ENCODE results near the gene SYT1.

SYT1 gene

DNA sequence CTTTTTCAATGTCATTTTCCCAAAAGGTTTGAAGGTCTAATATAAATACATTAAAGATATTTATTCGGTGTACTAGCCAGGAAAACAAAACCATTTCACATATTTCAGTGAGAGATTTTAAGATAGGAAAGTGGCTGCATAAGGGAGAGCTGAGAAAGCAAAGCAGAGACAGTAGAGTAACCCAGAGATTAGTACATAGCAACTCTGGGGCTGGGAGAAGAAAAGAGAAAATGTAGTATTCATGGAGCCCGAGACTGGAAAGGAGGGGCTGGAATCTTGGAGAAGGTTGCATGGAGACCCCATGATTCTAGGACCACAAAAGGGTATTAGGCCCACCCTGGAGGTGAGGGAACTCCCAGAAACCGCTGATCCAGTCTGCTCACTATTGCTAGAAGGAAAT is 589.2 kb downstream of the SYT1 start:
- no peak overlapping the region for H3K27ac ChIP-seq
- DNase-seq: no peak
- H3K36me3 ChIP-seq: peaks cover 6% of the 10 kb centered on the region
- no peaks in the 10 kb centered on the region for H3K27me3 ChIP-seq (ENCODE audit: insufficient read depth, low read depth, severe bottlenecking)
- TF ChIP-seq, protein P1, sequence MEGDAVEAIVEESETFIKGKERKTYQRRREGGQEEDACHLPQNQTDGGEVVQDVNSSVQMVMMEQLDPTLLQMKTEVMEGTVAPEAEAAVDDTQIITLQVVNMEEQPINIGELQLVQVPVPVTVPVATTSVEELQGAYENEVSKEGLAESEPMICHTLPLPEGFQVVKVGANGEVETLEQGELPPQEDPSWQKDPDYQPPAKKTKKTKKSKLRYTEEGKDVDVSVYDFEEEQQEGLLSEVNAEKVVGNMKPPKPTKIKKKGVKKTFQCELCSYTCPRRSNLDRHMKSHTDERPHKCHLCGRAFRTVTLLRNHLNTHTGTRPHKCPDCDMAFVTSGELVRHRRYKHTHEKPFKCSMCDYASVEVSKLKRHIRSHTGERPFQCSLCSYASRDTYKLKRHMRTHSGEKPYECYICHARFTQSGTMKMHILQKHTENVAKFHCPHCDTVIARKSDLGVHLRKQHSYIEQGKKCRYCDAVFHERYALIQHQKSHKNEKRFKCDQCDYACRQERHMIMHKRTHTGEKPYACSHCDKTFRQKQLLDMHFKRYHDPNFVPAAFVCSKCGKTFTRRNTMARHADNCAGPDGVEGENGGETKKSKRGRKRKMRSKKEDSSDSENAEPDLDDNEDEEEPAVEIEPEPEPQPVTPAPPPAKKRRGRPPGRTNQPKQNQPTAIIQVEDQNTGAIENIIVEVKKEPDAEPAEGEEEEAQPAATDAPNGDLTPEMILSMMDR (IDR thresholded peaks at IDR 0.05; ENCODE audit: low read depth, low read length): no peak
- H3K9me3 ChIP-seq (ENCODE audit: severe bottlenecking): no peaks in the 10 kb centered on the region
- no peak overlapping the region for H3K4me3 ChIP-seq (ENCODE audit: low read depth, low read length)

DNA sequence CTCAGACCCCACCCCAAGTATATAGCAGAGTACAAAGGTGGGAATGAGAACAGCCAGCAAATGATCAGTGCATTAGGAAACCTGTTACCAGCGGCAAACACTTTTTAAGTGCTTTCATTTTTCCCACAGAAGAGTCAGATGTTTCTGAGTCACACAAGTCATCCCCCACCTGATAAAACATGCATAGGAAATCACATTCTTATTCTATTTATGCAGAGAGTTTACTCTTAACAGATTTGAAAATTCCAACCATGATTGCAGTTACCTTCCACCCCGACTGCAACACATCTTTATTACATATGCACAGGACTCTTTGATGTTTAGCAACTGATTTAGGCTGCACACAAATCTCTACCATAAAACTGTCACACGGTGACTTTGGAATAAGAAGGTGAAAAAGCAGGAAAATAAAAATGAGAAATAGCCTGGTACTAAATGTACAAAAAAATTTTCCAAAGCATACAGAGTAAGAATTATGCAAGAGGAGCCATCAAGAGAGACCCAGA is 589.8 kb downstream of the SYT1 start:
- peaks cover 2% of the 10 kb centered on the region; the same call in 1 of the 2 replicates for H3K36me3 ChIP-seq
- DNase-seq: no peak
- no peaks in the 10 kb centered on the region for H3K27me3 ChIP-seq (ENCODE audit: insufficient read depth, low read depth, severe bottlenecking)
- no peak overlapping the region for H3K4me3 ChIP-seq (ENCODE audit: low read depth, low read length)
- TF ChIP-seq, protein P1 (IDR thresholded peaks at IDR 0.05; ENCODE audit: low read depth, low read length): no peak
- H3K27ac ChIP-seq: no peak overlapping the region
- no peaks in the 10 kb centered on the region for H3K9me3 ChIP-seq (ENCODE audit: severe bottlenecking)

DNA sequence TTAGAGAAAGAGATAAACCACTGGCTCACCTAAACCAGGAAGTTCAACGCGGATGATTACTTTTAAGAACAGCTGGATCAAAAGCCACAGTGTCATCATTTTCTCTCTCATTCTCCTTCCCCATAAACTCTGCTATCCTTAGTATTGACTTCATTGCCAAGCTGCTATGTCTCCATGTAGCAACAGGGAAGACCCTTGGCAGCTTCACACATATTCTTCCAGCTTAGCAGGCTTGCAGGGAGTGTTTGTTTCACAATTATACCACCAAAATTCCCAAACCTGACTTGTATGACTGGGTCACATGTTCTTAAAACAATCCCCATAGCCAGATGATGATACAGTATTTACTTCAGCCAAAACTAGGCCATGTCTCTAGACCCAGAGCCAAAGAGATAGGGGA is 590.7 kb downstream of the SYT1 start:
- DNase-seq: no peak
- TF ChIP-seq, protein P1 (IDR thresholded peaks at IDR 0.05; ENCODE audit: low read depth, low read length): no peak
- Histone ChIP-seq H3K9me3 (ENCODE audit: severe bottlenecking) (no peaks in the 10 kb centered on the region), H3K36me3 (peaks cover 2% of the 10 kb centered on the region; the same call in 1 of the 2 replicates), H3K27me3 (ENCODE audit: insufficient read depth, low read depth, severe bottlenecking) (no peaks in the 10 kb centered on the region), H3K27ac (no peak overlapping the region), H3K4me3 (ENCODE audit: low read depth, low read length) (no peak overlapping the region)

DNA sequence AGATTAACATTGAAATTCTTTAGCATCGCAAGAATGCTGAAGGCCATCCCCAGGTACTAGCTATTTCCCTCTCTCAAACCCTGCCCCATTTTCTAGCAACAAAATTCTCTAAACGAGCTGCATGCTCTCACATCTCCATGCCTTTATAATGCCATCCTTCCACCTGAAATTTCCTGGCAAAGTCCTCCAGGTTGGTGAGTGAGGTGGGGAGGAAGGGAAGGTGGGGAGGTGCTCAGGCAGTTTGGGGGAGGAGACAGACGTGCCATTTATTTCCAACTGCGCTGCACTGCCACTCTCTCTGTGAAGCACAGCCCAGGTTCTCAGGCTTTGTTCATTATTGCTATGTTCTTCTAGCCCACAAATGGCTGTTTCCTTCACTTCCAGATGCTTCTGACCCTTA is 617.7 kb downstream of the SYT1 start:
- Histone ChIP-seq H3K36me3 (no peaks in the 10 kb centered on the region), H3K27ac (no peak overlapping the region), H3K4me3 (ENCODE audit: low read depth, low read length) (no peak overlapping the region), H3K9me3 (ENCODE audit: severe bottlenecking) (no peaks in the 10 kb centered on the region), H3K27me3 (ENCODE audit: insufficient read depth, low read depth, severe bottlenecking) (no peaks in the 10 kb centered on the region)
- TF ChIP-seq, protein P1 (IDR thresholded peaks at IDR 0.05; ENCODE audit: low read depth, low read length): no peak
- no peak for DNase-seq

DNA sequence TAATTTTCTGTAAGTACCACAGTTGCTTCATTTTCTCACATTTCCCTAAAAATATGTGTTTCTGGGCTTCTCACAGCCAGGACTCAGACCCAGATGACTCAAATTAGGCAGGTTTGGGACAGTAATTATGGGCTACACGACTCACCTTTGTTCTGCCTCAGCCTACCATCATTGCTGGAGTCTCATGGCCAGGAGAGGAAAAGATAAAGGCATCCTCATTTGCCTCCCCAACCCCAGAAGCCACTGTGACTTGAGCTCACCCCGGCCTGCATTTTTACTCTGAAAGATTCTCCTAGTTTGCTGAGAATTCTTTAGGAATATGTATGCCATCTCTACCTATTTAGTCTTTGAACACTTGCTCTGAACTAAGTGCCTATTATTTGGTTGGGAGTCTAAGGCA is 618.3 kb downstream of the SYT1 start:
- H3K27ac ChIP-seq: no peak overlapping the region
- no peak for DNase-seq
- TF ChIP-seq, protein P1 (IDR thresholded peaks at IDR 0.05; ENCODE audit: low read depth, low read length): no peak
- no peaks in the 10 kb centered on the region for H3K9me3 ChIP-seq (ENCODE audit: severe bottlenecking)
- H3K36me3 ChIP-seq: no peaks in the 10 kb centered on the region
- H3K27me3 ChIP-seq (ENCODE audit: insufficient read depth, low read depth, severe bottlenecking): no peaks in the 10 kb centered on the region
- H3K4me3 ChIP-seq (ENCODE audit: low read depth, low read length): no peak overlapping the region

DNA sequence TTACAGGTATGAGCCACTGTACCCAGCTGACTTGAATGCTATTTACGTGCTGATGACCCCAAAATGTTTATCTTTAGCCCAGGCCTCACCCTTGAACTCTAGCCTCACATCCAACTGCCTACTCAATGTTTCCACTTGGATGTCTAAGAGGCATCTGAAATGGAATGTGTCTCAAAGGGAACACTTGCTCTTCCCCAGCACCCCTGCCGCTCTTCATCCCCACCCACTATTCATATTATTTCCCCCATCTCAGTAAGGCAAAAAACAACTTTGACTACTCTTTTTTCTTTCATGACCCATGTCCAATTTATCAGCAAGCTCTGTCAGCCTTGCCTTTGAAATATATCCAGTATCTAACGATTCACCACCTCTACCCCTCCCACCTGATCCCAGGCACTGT is 621.6 kb downstream of the SYT1 start:
- Histone ChIP-seq H3K27me3 (ENCODE audit: insufficient read depth, low read depth, severe bottlenecking) (no peaks in the 10 kb centered on the region), H3K36me3 (no peaks in the 10 kb centered on the region)

More for the DNA sequence above, 621.6 kb downstream of the SYT1 start:
- TF ChIP-seq, protein P1 (IDR thresholded peaks at IDR 0.05; ENCODE audit: low read depth, low read length): no peak
- Histone ChIP-seq H3K4me3 (ENCODE audit: low read depth, low read length) (no peak overlapping the region), H3K27ac (no peak overlapping the region), H3K9me3 (ENCODE audit: severe bottlenecking) (no peaks in the 10 kb centered on the region)
- no peak for DNase-seq
